D721Med (cell line): ENCODE data around the gene ADPGK.
"Not testable (repeated sequence)": the region's sequence is repeated elsewhere in the genome, so short reads cannot be mapped to it uniquely, and the experiment has no call there.

Experiments used
- DNase-seq: peaks from one replicate; pipeline ENCODE4 v3.0.0; 2011; ENCODE audit warnings: low spot score; ENCODE audit not compliant: insufficient read length
- FAIRE-seq: peaks from 2 replicates; lab custom pipeline; 2011; peaks lifted over from hg19 to GRCh38; lab: Jason Lieb, UNC
- TF ChIP-seq, protein P1 (sequence below): IDR thresholded peaks from 2 replicates; pipeline ENCODE4 v1.5.1; 2012; ENCODE audit warnings: mild to moderate bottlenecking, control low read depth; ENCODE audit not compliant: insufficient read depth; ENCODE audit errors: missing control alignments

ADPGK gene

GRCh38 chr15:72724028-72724427 is 59.5 kb downstream of the ADPGK start:
- DNase-seq (no peak), FAIRE-seq (no peak)
- TF ChIP-seq, protein P1, sequence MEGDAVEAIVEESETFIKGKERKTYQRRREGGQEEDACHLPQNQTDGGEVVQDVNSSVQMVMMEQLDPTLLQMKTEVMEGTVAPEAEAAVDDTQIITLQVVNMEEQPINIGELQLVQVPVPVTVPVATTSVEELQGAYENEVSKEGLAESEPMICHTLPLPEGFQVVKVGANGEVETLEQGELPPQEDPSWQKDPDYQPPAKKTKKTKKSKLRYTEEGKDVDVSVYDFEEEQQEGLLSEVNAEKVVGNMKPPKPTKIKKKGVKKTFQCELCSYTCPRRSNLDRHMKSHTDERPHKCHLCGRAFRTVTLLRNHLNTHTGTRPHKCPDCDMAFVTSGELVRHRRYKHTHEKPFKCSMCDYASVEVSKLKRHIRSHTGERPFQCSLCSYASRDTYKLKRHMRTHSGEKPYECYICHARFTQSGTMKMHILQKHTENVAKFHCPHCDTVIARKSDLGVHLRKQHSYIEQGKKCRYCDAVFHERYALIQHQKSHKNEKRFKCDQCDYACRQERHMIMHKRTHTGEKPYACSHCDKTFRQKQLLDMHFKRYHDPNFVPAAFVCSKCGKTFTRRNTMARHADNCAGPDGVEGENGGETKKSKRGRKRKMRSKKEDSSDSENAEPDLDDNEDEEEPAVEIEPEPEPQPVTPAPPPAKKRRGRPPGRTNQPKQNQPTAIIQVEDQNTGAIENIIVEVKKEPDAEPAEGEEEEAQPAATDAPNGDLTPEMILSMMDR = no peak

DNA sequence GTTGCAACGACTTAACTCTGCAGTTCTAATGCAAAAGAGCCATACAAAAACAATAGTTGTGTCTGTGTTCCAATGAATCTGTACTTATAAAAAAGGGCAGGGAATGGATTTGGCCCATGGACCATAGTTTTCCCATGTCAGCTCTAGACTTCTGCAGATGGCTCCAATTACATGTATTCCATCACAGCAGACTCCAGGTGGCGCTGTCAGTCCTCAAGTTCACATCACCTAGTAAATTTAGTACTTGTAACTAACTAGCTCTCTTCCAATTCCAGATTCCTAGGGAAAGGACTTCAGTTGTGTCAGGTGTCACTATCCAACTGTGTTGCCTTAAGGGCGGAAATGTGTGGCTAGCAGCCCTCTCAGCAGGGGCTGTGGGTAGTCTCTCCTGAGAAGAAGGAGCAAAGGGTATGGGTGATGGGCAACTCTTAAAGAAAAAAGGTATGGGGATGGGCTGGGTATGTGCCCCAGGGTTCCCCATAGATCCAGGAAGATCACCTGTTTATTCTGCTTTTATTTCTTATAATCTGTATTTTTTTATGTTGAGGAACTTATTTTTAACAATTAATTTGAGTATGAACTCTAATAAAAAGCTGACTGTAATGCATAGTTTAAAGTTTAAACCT is 61.4 kb downstream of the ADPGK start:
- FAIRE-seq = no peak

DNA sequence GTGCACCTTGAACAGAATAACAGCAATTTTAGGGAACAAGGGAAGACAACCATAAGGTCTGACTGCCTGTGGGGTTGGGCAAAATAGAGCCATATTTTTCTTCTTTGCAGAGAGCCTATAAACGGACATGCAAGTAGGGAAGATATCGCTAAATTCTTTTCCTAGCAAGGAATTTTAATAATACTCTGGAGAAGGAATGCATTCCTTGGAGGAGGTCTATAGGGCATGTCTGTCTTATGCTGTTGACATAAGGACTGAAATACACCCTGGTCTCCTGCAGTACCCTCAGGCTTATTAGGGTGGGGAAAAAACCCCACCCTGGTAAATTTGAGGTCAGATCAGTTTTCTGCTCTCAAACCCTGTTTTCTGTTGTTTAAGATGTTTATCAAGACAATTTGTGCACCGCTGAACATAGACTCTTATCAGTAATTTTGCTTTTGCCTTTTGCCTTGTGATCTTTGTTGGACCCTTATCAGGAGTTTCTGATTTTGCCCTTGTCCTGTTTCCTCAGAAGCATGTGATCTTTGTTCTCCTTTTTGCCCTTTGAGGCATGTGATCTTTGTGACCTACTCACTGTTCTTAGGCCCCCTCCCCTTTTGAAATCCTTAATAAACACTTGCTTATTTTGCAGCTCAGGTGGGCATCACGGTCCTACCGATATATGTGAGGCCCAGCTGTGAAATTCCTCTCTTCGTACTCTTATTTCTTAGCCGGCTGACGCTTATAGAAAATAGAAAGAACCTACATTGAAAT is 74.8 kb downstream of the ADPGK start:
- DNase-seq, FAIRE-seq: not testable (repeated sequence)

More for the DNA sequence above, 61.4 kb downstream of the ADPGK start:
- no peak for DNase-seq
- TF ChIP-seq, protein P1 = peak; percentile 81

DNA sequence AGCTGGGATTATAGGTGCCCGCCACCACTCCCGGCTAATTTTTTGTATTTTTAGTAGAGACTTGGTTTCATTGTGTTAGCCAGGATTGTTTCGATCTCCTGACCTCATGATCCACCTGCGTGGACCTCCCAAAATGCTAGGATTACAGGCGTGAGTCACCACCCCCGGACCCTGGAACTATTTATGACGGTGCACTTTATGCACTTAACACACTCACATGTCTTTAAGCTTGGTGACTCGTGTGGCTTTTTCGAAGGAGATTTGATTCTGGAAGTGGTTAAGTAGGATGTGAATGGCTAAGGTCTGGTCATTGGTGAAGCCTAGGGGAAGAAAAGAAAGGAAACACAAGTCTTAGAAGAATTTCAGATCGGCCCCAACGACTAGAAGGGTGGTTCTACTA is 77.3 kb downstream of the ADPGK start:
- no peak for FAIRE-seq
- DNase-seq = no peak
- TF ChIP-seq, protein P1 = no peak
